SK-N-MC (cell line): ENCODE results near the gene SNW1.

ENCODE experiments used
- EZH2 ChIP-seq: fragments of 200-600 bp; sonication (generic); IDR thresholded peaks from one replicate; pipeline ENCODE4 v1.6.1; 2017; ENCODE audit warnings: antibody characterized with exemption
- POLR2AphosphoS5 ChIP-seq: IDR thresholded peaks from 2 replicates; pipeline ENCODE4 v1.6.1; 2012; ENCODE audit warnings: mild to moderate bottlenecking, low read depth, low read length, borderline replicate concordance

DNA sequence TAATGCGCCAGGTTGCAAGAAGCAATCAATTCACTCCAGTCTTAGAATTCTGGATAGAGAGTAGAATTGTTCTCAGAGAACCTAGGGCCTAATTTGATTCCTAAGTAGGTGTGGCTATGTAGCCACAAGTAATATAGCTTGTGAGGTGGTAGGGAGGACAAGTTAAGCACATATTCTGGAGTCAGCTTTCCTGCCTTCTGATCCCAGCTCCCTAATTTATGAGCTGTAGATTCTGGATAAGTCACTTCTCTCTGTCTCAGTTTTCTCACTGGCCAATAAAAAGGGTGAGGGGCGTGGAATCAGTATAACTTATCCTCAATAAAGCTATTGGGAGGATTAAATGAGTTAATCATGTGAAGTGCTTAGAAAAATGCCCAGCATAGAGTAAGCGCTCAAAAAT is 3.0 kb upstream of the SNW1 start:
- TF ChIP-seq EZH2 (no peak), POLR2AphosphoS5 (no peak)
